ENCODE data around the gene MYOM1.

The MYOM1 gene

DNA sequence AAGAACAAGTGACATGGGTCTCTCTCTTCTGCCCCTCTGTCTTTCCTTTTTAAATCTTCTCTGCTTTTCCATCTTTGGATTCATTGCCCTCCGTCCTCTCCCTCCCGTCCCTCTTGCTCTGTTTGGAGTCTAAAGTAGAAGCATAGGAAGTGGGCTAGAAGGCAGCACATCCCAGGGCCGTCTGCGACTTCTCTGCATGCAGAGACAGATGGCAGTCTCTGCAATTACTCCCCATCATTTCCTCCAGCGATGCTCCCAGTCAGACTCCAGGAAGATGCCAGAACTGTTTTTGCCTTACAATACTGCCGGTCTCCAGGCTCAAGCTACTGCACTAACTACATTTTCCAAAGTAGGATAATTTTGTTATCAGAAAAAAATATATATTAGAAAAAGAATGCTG is 171.6 kb downstream of the MYOM1 start:
- Histone ChIP-seq H3K27ac (ENCODE audit: low read depth, low read length) (no peak overlapping the region), H3K4me1 (ENCODE audit: insufficient read depth, low read length) (peaks cover 6% of the 10 kb centered on the region; the same call in 1 of the 2 replicates), H3K9ac (ENCODE audit: low read depth, low read length) (no peak overlapping the region), H3K27me3 (ENCODE audit: insufficient read depth, low read length) (no peaks in the 10 kb centered on the region), H3K9me3 (ENCODE audit: insufficient read depth, low read depth, low read length) (0 out of 2 replicates have a peak, but pooled peaks cover 2% of the 10 kb centered on the region), H3K36me3 (ENCODE audit: insufficient read depth, low read length) (no peaks in the 10 kb centered on the region), H3K4me3 (ENCODE audit: low read length) (no peak overlapping the region)
- WGBS: 75% methylated on average over 6 of the region's 6 CpGs

DNA sequence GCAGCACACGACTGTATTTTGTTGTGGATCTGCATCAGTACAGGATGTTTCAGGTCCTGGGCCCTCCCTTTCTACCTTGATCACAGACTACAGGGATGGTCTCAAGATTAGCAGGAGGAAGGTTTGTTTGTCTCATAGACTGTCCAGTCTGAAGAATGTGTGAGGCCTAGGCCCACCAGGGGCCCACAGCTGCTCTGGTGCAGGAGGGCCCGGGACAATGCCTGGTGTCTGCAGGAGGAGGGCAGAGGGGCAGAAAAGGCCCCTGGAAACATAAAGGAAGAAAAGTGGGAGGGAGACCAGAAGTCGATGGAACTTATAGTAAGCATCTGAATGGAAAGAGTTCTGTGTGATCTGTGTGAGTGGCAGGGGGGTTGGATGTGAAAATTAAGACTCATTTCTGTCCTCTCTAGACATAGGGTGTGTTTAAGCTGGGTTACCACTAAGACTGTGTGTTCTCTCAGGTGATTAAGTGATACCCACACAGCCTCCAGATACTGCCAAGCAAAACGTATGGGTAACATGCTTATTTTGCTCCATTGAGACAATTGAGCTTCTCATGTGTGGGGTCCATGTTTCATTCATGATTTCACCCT is 173.5 kb downstream of the MYOM1 start:
- H3K4me1 ChIP-seq (ENCODE audit: insufficient read depth, low read length): 0 out of 2 replicates have a peak, but pooled peaks cover 3% of the 10 kb centered on the region
- no peaks in the 10 kb centered on the region for H3K27me3 ChIP-seq (ENCODE audit: insufficient read depth, low read length)
- H3K9ac ChIP-seq (ENCODE audit: low read depth, low read length): no peak overlapping the region
- no peak overlapping the region for H3K4me3 ChIP-seq (ENCODE audit: low read length)
- WGBS: 86% methylated on average over 4 of the region's 4 CpGs
- H3K36me3 ChIP-seq (ENCODE audit: insufficient read depth, low read length): no peaks in the 10 kb centered on the region
- H3K9me3 ChIP-seq (ENCODE audit: insufficient read depth, low read depth, low read length): no peaks in the 10 kb centered on the region
- H3K27ac ChIP-seq (ENCODE audit: low read depth, low read length): no peak overlapping the region

DNA sequence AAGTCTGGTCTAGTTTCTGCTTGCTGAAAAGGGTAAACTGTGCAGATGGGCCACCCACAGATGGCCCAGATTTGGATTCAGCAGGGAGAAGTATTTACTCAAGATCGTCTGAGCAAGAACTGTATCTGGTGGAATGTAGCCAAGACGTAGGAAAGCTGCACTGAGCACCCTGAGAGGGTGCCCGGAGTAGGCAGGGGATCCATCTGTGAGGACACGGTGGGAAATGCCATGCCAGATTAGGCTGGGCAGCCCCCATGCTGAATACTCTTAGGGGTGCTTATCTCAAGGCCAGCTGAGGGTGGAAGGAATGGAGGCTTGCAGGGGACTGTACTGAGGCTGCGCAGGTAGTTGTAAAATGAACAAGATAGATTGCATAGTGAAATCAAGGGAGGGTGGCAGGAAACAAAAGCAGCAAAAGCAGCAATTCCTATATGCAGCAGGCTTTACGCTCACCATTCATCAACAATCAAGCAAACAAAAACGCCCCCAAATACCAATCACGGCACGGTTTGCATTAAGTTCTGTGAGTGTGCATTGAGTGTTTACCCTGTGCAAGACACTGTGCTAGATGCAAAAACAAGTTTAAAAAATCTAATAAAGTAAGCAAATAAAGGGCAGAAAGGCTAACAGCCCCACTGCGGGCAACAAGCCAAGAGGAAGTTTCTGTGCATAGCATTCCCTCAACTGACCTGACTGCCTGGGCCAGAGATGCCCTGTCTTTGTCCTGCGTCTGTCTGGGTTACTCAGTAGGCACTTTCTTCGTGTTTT is 174.7 kb downstream of the MYOM1 start:
- no peaks in the 10 kb centered on the region for H3K27me3 ChIP-seq (ENCODE audit: insufficient read depth, low read length)
- no peak overlapping the region for H3K4me3 ChIP-seq (ENCODE audit: low read length)
- no peaks in the 10 kb centered on the region for H3K36me3 ChIP-seq (ENCODE audit: insufficient read depth, low read length)
- H3K27ac ChIP-seq (ENCODE audit: low read depth, low read length): no peak overlapping the region
- no peak overlapping the region for H3K9ac ChIP-seq (ENCODE audit: low read depth, low read length)
- WGBS: 91% methylated on average over 12 of the region's 12 CpGs
- H3K9me3 ChIP-seq (ENCODE audit: insufficient read depth, low read depth, low read length): no peaks in the 10 kb centered on the region
- 0 out of 2 replicates have a peak, but pooled peaks cover 3% of the 10 kb centered on the region for H3K4me1 ChIP-seq (ENCODE audit: insufficient read depth, low read length)

DNA sequence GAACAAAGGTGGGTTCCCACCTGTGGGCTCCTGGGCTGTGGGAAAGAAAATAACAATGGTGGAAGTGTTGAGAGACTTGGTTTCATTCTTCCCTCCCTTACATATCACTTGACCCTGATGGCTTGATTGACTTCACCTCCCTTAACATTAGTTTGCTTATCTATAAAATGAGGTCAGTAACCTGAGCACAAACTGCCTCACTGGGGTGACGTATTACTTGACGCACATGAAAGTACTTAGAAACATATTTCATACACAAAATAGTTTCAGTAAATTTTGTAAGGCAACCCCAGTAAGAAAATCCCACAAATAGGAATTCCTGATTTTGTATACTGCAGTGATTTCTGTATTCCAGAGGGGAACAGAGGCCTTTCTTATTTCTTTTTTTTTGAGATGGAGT is 177.4 kb downstream of the MYOM1 start:
- no peaks in the 10 kb centered on the region for H3K27me3 ChIP-seq (ENCODE audit: insufficient read depth, low read length)
- no peaks in the 10 kb centered on the region for H3K9me3 ChIP-seq (ENCODE audit: insufficient read depth, low read depth, low read length)
- no peak overlapping the region for H3K27ac ChIP-seq (ENCODE audit: low read depth, low read length)
- no peak overlapping the region for H3K4me3 ChIP-seq (ENCODE audit: low read length)
- H3K4me1 ChIP-seq (ENCODE audit: insufficient read depth, low read length): 0 out of 2 replicates have a peak, but pooled peaks cover 3% of the 10 kb centered on the region
- WGBS: 100% methylated on average over 2 of the region's 2 CpGs
- no peaks in the 10 kb centered on the region for H3K36me3 ChIP-seq (ENCODE audit: insufficient read depth, low read length)
- H3K9ac ChIP-seq (ENCODE audit: low read depth, low read length): no peak overlapping the region

DNA sequence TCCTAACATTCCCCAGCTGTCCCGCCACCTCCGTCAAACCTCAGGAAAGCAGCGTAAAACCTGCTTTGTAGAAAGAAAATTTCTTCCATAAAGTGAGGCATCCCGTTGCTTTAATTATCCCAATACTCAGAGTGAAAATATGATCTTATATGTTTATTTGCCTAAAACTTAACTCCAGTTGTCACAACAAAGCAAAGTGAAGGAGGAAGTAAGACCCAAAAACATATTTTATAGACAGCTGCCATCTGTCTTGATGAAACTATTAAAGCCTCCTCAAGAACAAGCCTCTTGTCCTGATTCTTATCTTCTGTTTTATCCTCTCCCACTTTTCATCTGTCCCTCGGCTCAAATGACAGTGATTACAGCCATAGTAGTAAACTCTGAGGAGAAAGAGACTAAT is 177.9 kb downstream of the MYOM1 start:
- Histone ChIP-seq H3K36me3 (ENCODE audit: insufficient read depth, low read length) (no peaks in the 10 kb centered on the region), H3K4me1 (ENCODE audit: insufficient read depth, low read length) (0 out of 2 replicates have a peak, but pooled peaks cover 3% of the 10 kb centered on the region), H3K27me3 (ENCODE audit: insufficient read depth, low read length) (no peaks in the 10 kb centered on the region), H3K4me3 (ENCODE audit: low read length) (no peak overlapping the region), H3K27ac (ENCODE audit: low read depth, low read length) (no peak overlapping the region), H3K9me3 (ENCODE audit: insufficient read depth, low read depth, low read length) (no peaks in the 10 kb centered on the region), H3K9ac (ENCODE audit: low read depth, low read length) (no peak overlapping the region)
- WGBS: 89% methylated on average over 3 of the region's 5 CpGs

DNA sequence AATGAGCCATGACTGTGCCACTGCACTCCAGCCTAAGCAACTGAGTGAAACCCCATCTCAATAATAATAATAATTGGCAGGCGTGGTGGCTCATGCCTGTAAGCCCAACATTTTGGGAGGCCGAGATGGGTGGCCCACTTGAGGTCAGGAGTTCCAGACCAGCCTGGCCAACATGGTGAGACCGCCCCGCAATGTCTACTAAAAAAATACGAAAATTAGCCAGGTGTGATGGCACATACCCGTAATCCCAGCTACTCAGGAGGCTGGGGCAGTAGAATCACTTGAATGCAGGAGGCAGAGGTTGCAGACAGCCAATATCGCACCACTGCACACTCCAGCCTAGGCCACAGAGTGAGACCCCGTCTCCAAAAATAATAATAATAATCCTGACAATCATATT is 178.9 kb downstream of the MYOM1 start:
- Histone ChIP-seq H3K4me3 (ENCODE audit: low read length) (no peak overlapping the region), H3K9ac (ENCODE audit: low read depth, low read length) (no peak overlapping the region), H3K27me3 (ENCODE audit: insufficient read depth, low read length) (no peaks in the 10 kb centered on the region), H3K4me1 (ENCODE audit: insufficient read depth, low read length) (0 out of 2 replicates have a peak, but pooled peaks cover 3% of the 10 kb centered on the region), H3K27ac (ENCODE audit: low read depth, low read length) (no peak overlapping the region), H3K36me3 (ENCODE audit: insufficient read depth, low read length) (no peaks in the 10 kb centered on the region), H3K9me3 (ENCODE audit: insufficient read depth, low read depth, low read length) (no peaks in the 10 kb centered on the region)
- WGBS: 95% methylated on average over 7 of the region's 8 CpGs

DNA sequence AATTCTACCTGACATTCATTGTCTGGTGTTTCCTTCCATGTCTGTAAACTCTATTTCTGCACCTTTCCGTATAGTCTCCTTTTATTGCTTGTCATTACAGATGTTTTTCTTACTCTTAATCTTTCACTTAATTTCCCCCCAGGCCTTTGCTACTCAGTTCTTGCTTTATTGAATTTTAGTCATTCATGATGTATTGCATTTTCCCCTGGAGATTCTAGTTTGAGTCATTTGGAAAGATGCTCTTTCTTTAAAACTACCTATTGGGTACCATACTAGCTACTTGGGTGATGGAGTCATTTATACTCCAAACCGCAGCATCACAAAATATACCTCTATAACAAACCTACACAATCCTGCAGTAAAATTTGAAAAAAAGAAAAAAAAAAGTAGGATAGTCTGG is 179.6 kb downstream of the MYOM1 start:
- 90% methylated on average over 1 of the region's 2 CpGs for WGBS
- no peak overlapping the region for H3K4me3 ChIP-seq (ENCODE audit: low read length)
- H3K27ac ChIP-seq (ENCODE audit: low read depth, low read length): no peak overlapping the region
- H3K9me3 ChIP-seq (ENCODE audit: insufficient read depth, low read depth, low read length): no peaks in the 10 kb centered on the region
- no peak overlapping the region for H3K9ac ChIP-seq (ENCODE audit: low read depth, low read length)
- no peaks in the 10 kb centered on the region for H3K36me3 ChIP-seq (ENCODE audit: insufficient read depth, low read length)
- H3K27me3 ChIP-seq (ENCODE audit: insufficient read depth, low read length): no peaks in the 10 kb centered on the region
- 0 out of 2 replicates have a peak, but pooled peaks cover 3% of the 10 kb centered on the region for H3K4me1 ChIP-seq (ENCODE audit: insufficient read depth, low read length)

DNA sequence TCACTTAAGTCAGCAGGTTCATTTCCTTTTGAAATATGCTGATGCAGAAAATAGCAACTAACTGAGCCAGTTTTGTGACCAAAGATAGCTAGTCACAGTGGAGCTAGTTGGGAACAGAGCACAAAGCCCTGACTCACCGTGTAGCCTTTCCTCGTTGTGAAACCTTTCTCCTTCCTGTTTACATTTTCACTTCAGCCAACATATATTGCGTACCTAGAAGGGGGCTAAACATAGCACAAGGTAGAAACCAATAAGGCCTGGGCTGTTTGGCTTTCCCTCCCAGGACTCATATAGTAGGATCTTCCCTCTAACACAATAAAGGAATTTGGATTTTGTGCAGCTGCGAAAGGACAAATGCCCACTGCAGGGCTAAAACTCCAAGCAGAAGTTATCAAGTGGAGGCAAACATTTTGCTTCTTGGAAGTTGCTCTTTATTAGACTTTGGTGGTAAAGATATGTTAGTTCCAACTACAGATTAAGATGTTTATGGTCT is 182.3 kb downstream of the MYOM1 start:
- Histone ChIP-seq H3K4me1 (ENCODE audit: insufficient read depth, low read length) (0 out of 2 replicates have a peak, but pooled peaks cover 3% of the 10 kb centered on the region), H3K9me3 (ENCODE audit: insufficient read depth, low read depth, low read length) (no peaks in the 10 kb centered on the region), H3K9ac (ENCODE audit: low read depth, low read length) (no peak overlapping the region), H3K36me3 (ENCODE audit: insufficient read depth, low read length) (no peaks in the 10 kb centered on the region), H3K4me3 (ENCODE audit: low read length) (no peak overlapping the region), H3K27me3 (ENCODE audit: insufficient read depth, low read length) (no peaks in the 10 kb centered on the region), H3K27ac (ENCODE audit: low read depth, low read length) (no peak overlapping the region)
- 81% methylated on average over 4 of the region's 4 CpGs for WGBS

DNA sequence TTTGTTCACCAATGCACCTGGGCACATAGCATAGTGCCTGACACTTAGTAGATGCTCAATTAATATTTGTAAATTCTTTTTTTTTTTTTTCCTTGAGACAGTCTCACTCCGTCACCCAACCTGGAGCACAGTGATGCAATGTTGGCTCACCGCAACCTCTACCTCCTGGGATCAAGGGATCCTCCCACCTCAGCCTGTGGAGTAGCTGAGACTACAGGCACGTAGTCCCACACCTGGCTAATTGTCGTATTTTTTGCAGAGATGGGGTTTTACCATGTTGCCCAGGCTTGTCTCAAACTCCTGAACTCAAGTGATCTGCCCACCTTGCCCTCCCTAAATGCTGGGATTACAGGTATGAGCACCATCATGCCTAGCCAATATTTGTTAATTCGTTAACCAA is 183.7 kb downstream of the MYOM1 start:
- Histone ChIP-seq H3K9ac (ENCODE audit: low read depth, low read length) (no peak overlapping the region), H3K9me3 (ENCODE audit: insufficient read depth, low read depth, low read length) (no peaks in the 10 kb centered on the region), H3K27me3 (ENCODE audit: insufficient read depth, low read length) (no peaks in the 10 kb centered on the region), H3K4me1 (ENCODE audit: insufficient read depth, low read length) (no peaks in the 10 kb centered on the region), H3K36me3 (ENCODE audit: insufficient read depth, low read length) (no peaks in the 10 kb centered on the region), H3K27ac (ENCODE audit: low read depth, low read length) (no peak overlapping the region), H3K4me3 (ENCODE audit: low read length) (no peak overlapping the region)
- WGBS: 92% methylated on average over 5 of the region's 5 CpGs

DNA sequence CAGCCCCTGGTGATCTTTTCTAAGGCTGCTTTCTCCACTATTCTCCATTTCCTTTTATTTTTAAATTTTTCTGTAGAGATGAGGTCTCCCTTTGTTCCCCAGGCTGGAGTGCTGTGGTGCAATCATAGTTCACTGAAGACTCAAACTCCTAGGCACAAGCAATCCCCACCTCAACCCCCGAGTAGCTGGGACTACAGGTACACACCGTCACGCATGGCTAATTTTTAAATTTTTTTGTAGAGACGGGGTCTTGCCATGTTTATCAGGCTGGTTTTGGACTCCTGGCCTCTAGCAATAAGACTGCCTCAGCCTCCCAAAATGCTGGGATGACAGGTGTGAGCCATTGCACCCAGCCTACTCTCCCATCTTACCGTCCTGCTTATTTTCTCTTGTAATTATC is 184.1 kb downstream of the MYOM1 start:
- H3K36me3 ChIP-seq (ENCODE audit: insufficient read depth, low read length): no peaks in the 10 kb centered on the region
- H3K4me1 ChIP-seq (ENCODE audit: insufficient read depth, low read length): no peaks in the 10 kb centered on the region
- H3K9ac ChIP-seq (ENCODE audit: low read depth, low read length): no peak overlapping the region
- WGBS: 89% methylated on average over 5 of the region's 5 CpGs
- no peak overlapping the region for H3K27ac ChIP-seq (ENCODE audit: low read depth, low read length)
- no peaks in the 10 kb centered on the region for H3K9me3 ChIP-seq (ENCODE audit: insufficient read depth, low read depth, low read length)
- H3K4me3 ChIP-seq (ENCODE audit: low read length): no peak overlapping the region
- H3K27me3 ChIP-seq (ENCODE audit: insufficient read depth, low read length): no peaks in the 10 kb centered on the region

DNA sequence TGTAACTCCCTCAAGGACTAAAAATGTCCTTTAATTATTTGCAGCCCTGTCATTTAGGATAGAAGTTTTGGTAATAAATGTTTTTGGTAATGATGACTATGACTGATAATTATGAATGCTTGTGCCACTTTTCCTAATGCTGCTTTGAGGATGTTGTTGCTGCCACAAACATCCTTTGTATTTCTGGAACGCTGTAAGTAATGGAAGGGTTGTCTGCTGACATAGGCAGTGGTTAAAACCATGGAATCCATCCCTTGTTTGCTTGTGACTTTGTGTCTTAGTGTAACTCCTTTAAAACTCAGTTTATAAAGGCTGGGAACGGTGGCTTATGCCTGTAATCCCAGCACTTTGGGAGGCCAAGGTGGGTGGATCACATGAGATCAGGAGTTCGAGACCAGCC is 187.0 kb downstream of the MYOM1 start:
- Histone ChIP-seq H3K9me3 (ENCODE audit: insufficient read depth, low read depth, low read length) (no peaks in the 10 kb centered on the region), H3K9ac (ENCODE audit: low read depth, low read length) (no peak overlapping the region), H3K27ac (ENCODE audit: low read depth, low read length) (no peak overlapping the region), H3K4me1 (ENCODE audit: insufficient read depth, low read length) (peaks cover 9% of the 10 kb centered on the region; the same call in 1 of the 2 replicates), H3K4me3 (ENCODE audit: low read length) (no peak overlapping the region), H3K36me3 (ENCODE audit: insufficient read depth, low read length) (no peaks in the 10 kb centered on the region), H3K27me3 (ENCODE audit: insufficient read depth, low read length) (no peaks in the 10 kb centered on the region)
- WGBS: 90% methylated on average over 3 of the region's 3 CpGs

All from HUES64 (cell line).